H1 (cell line): Measurements from ENCODE around the gene SURF1. TPM values are rescaled to one million over a fixed set of nuclear protein-coding genes. Genes with fewer than 3 reads are reported as not detected.

Experiments
- CTCF ChIA-PET: fragments of 300-600 bp; sonication (Branson Sonifier 250); formaldehyde crosslinking; loops from one replicate; lab custom pipeline; 2021; ENCODE audit not compliant: partially characterized antibody; lab: Charles Lee
- POLR2A ChIA-PET: fragments of 300-600 bp; sonication (Branson Sonifier 250); formaldehyde crosslinking; loops from one replicate; lab custom pipeline; 2021; ENCODE audit warnings: inconsistent platforms; ENCODE audit not compliant: partially characterized antibody; lab: Charles Lee
- DNase-seq, 2 experiments: peaks; one replicate each; pipeline versions ENCODE4 v3.0.0 to v3.0.0-alpha.2; 2010 to 2022; ENCODE audit warnings: low spot score in 2 of 2, low read depth in 1 of 2, mixed read lengths in 1 of 2
- FAIRE-seq: peaks from 2 replicates; lab custom pipeline; 2011; peaks lifted over from hg19 to GRCh38; lab: Jason Lieb, UNC
- H2AFZ ChIP-seq: 2 replicates; pipeline ENCODE4 v1.8.1; 2012; ENCODE audit warnings: low read length, inconsistent platforms
- H2AK5ac ChIP-seq: 2 replicates; pipeline ENCODE4 v1.6.1; 2013; ENCODE audit warnings: low read depth, low read length
- H2BK120ac ChIP-seq: replicated peaks from 2 replicates; pipeline ENCODE3; 2013; ENCODE audit warnings: low read depth, low read length, inconsistent platforms
- H2BK12ac ChIP-seq: 2 replicates; pipeline ENCODE4 v1.6.1; 2013; ENCODE audit warnings: low read depth, low read length
- H2BK15ac ChIP-seq: 2 replicates; pipeline ENCODE4 v1.6.1; 2013; ENCODE audit warnings: low read length
- H2BK20ac ChIP-seq: 2 replicates; pipeline ENCODE4 v1.6.1; 2013; ENCODE audit warnings: low read length
- H2BK5ac ChIP-seq: 2 replicates; pipeline ENCODE4 v1.6.1; 2013; ENCODE audit warnings: low read depth, low read length
- H3K14ac ChIP-seq: 2 replicates; pipeline ENCODE4 v1.6.1; 2013; ENCODE audit warnings: inconsistent platforms; ENCODE audit not compliant: insufficient read length
- H3K18ac ChIP-seq: 2 replicates; pipeline ENCODE4 v1.6.1; 2013; ENCODE audit warnings: low read length; ENCODE audit errors: extremely low read depth
- H3K23ac ChIP-seq: 2 replicates; pipeline ENCODE4 v1.6.1; 2013; ENCODE audit warnings: inconsistent platforms; ENCODE audit not compliant: insufficient read length
- H3K23me2 ChIP-seq: 2 replicates; pipeline ENCODE4 v1.6.1; 2013; ENCODE audit warnings: low read depth, low read length
- H3K27ac ChIP-seq: 2 replicates; pipeline ENCODE4 v1.6.1; 2011; ENCODE audit warnings: low read depth, low read length, inconsistent platforms
- H3K27me3 ChIP-seq, 4 experiments: replicated peaks in 1 of 4; 1 replicate in 1 of 4; 2 replicates in 3 of 4; pipeline versions ENCODE4 v1.6.1 to v1.8.1; 2011 to 2013; ENCODE audit warnings: low read length in 3 of 4, mild to moderate bottlenecking in 3 of 4, inconsistent platforms in 2 of 4, mixed read lengths in 2 of 4, moderate library complexity in 1 of 4; ENCODE audit not compliant: control insufficient read depth in 3 of 4, insufficient read depth in 3 of 4; ENCODE audit errors: extremely low read depth in 1 of 4
- H3K36me3 ChIP-seq, 4 experiments: 2 replicates each; pipeline versions ENCODE4 v1.6.1 to v1.8.1; 2011 to 2013; ENCODE audit warnings: mild to moderate bottlenecking in 4 of 4, low read length in 3 of 4, moderate library complexity in 2 of 4, control low read depth in 1 of 4, inconsistent platforms in 1 of 4; ENCODE audit not compliant: insufficient read depth in 4 of 4, control insufficient read depth in 2 of 4
- H3K4ac ChIP-seq: replicated peaks from 2 replicates; pipeline ENCODE3; 2013; ENCODE audit warnings: low read length, low read depth, mixed read lengths, inconsistent platforms; ENCODE audit not compliant: insufficient read length
- H3K4me1 ChIP-seq, 4 experiments: replicated peaks in 1 of 4; 1 replicate in 1 of 4; 2 replicates in 3 of 4; pipeline versions ENCODE4 v1.6.1 to v1.8.1; 2011 to 2013; ENCODE audit warnings: low read length in 3 of 4, inconsistent platforms in 2 of 4, mixed read lengths in 1 of 4; ENCODE audit not compliant: insufficient read depth in 4 of 4, control insufficient read depth in 3 of 4
- H3K4me2 ChIP-seq, 2 experiments: 2 replicates each; pipeline versions ENCODE4 v1.6.1 to v1.8.1; 2011 to 2013; ENCODE audit warnings: low read depth in 2 of 2, low read length in 2 of 2, control low read depth in 1 of 2, inconsistent platforms in 1 of 2, mild to moderate bottlenecking in 1 of 2; ENCODE audit not compliant: insufficient read depth in 1 of 2
- H3K4me3 ChIP-seq, 4 experiments: fragments of 200-600, 300-600 bp in 1 of 4; sonication (generic), shearing (Covaris generic), sonication (Bioruptor Twin) in 1 of 4; 2 replicates each; pipeline versions ENCODE4 v1.5.1 to v1.8.1; 2011 to 2016; ENCODE audit warnings: low read length in 4 of 4, low read depth in 3 of 4, control low read depth in 2 of 4, inconsistent platforms in 2 of 4, mild to moderate bottlenecking in 2 of 4, mixed read lengths in 1 of 4, moderate library complexity in 1 of 4; ENCODE audit not compliant: insufficient read depth in 2 of 4; ENCODE audit errors: extremely low read depth in 1 of 4
- H3K56ac ChIP-seq: replicated peaks from 2 replicates; pipeline ENCODE3; 2013; ENCODE audit warnings: low read depth, mild to moderate bottlenecking, mixed read lengths, low read length, inconsistent platforms; ENCODE audit not compliant: insufficient read length
- H3K79me1 ChIP-seq: 2 replicates; pipeline ENCODE4 v1.6.1; 2013; ENCODE audit warnings: low read depth, low read length, control low read depth
- H3K79me2 ChIP-seq, 2 experiments: 2 replicates each; pipeline versions ENCODE4 v1.6.1 to v1.8.1; 2012 to 2013; ENCODE audit warnings: low read length in 2 of 2, mild to moderate bottlenecking in 2 of 2, inconsistent platforms in 1 of 2; ENCODE audit not compliant: insufficient read depth in 2 of 2, control insufficient read depth in 1 of 2
- H3K9ac ChIP-seq, 4 experiments: replicated peaks in 1 of 4; 1 replicate in 1 of 4; 2 replicates in 3 of 4; pipeline versions ENCODE4 v1.6.1 to v1.8.1; 2011 to 2013; ENCODE audit warnings: low read depth in 3 of 4, low read length in 3 of 4, control low read depth in 2 of 4, mild to moderate bottlenecking in 2 of 4, moderate library complexity in 2 of 4, inconsistent platforms in 1 of 4; ENCODE audit errors: extremely low read depth in 1 of 4
- H3K9me3 ChIP-seq, 2 experiments: 2 replicates each; pipeline versions ENCODE4 v1.6.1 to v1.8.1; 2012 to 2013; ENCODE audit warnings: mild to moderate bottlenecking in 2 of 2, moderate library complexity in 2 of 2, control low read depth in 1 of 2, inconsistent platforms in 1 of 2, low read depth in 1 of 2, low read length in 1 of 2, mixed read lengths in 1 of 2; ENCODE audit not compliant: insufficient read depth in 2 of 2
- H4K20me1 ChIP-seq, 2 experiments: replicated peaks in 1 of 2; 2 replicates each; pipeline versions ENCODE3 to v1.8.1; 2011 to 2013; ENCODE audit warnings: inconsistent platforms in 2 of 2, low read length in 2 of 2, mild to moderate bottlenecking in 1 of 2; ENCODE audit not compliant: insufficient read depth in 2 of 2, control insufficient read depth in 1 of 2
- H4K5ac ChIP-seq: 2 replicates; pipeline ENCODE4 v1.6.1; 2013; ENCODE audit warnings: low read length, low read depth, mixed read lengths, inconsistent platforms; ENCODE audit not compliant: insufficient read length
- H4K8ac ChIP-seq: 2 replicates; pipeline ENCODE4 v1.8.0; 2013; ENCODE audit warnings: mild to moderate bottlenecking, moderate library complexity, low read length, inconsistent platforms; ENCODE audit not compliant: insufficient read depth; ENCODE audit errors: extremely low read depth
- H4K91ac ChIP-seq: replicated peaks from 2 replicates; pipeline ENCODE3; 2013; ENCODE audit warnings: low read length, mixed read lengths, inconsistent platforms; ENCODE audit not compliant: insufficient read length
- CREB1 ChIP-seq: IDR thresholded peaks from 2 replicates; pipeline ENCODE4 v1.6.1; 2012; ENCODE audit warnings: inconsistent platforms
- CTBP2 ChIP-seq: IDR thresholded peaks from 2 replicates; pipeline ENCODE4 v1.7.0; 2011; ENCODE audit warnings: borderline replicate concordance, mild to moderate bottlenecking, moderate library complexity, mixed read lengths, low read length; ENCODE audit not compliant: insufficient read depth, insufficient read length
- EGR1 ChIP-seq: IDR thresholded peaks from 2 replicates; pipeline ENCODE4 v1.6.1; 2011; ENCODE audit warnings: low read depth, low read length, borderline replicate concordance
- GTF2F1 ChIP-seq: IDR thresholded peaks from 2 replicates; pipeline ENCODE4 v1.6.1; 2012; ENCODE audit warnings: low read depth, low read length, improper control_type of control experiment, borderline replicate concordance
- KDM4A ChIP-seq: IDR thresholded peaks from one replicate; pipeline ENCODE4 v1.7.1; 2012; ENCODE audit warnings: low read depth, mild to moderate bottlenecking, moderate library complexity, low read length, inconsistent platforms; ENCODE audit not compliant: severe bottlenecking
- MAX ChIP-seq: IDR thresholded peaks from 2 replicates; pipeline ENCODE4 v1.6.1; 2012; ENCODE audit warnings: inconsistent platforms
- POLR2A ChIP-seq, 2 experiments: IDR thresholded peaks; 1 replicate in 1 of 2; 2 replicates in 1 of 2; pipeline ENCODE4 v1.6.1; 2011; ENCODE audit warnings: low read depth in 2 of 2, low read length in 2 of 2, mild to moderate bottlenecking in 2 of 2; ENCODE audit errors: control extremely low read depth in 1 of 2
- POLR2AphosphoS5 ChIP-seq: IDR thresholded peaks from 2 replicates; pipeline ENCODE4 v1.6.1; 2011; ENCODE audit warnings: low read depth, low read length
- POU5F1 ChIP-seq: IDR thresholded peaks from 2 replicates; pipeline ENCODE4 v1.6.1; 2011; ENCODE audit warnings: low read depth, mild to moderate bottlenecking, low read length, moderate library complexity
- RNF2 ChIP-seq: fragments of 200-900, 300-1000 bp; sonication (generic); IDR thresholded peaks from 2 replicates; pipeline ENCODE4 v1.7.1; 2016; ENCODE audit warnings: borderline replicate concordance, low read depth, mild to moderate bottlenecking, antibody characterized with exemption, low read length; ENCODE audit not compliant: poor library complexity, severe bottlenecking; ENCODE audit errors: missing control alignments
- SIN3A ChIP-seq, 2 experiments: IDR thresholded peaks in 1 of 2; conservative IDR thresholded peaks in 1 of 2; 2 replicates each; pipeline ENCODE4 v1.6.1; 2011 to 2012; ENCODE audit warnings: low read length in 2 of 2, improper control_type of control experiment in 1 of 2, low read depth in 1 of 2, mild to moderate bottlenecking in 1 of 2
- WGBS, 2 experiments: shearing (Covaris generic) in 1 of 2; methylation state at CpG; one replicate each; pipeline versions ENCODE4 v1.1.6 to v1.1.7; 2013 to 2015; ENCODE audit warnings: low lambda C conversion rate in 2 of 2, mixed read lengths in 2 of 2, inconsistent platforms in 1 of 2, low coverage in 1 of 2, missing lambda C conversion rate in 1 of 2; ENCODE audit not compliant: insufficient replicate concordance in 2 of 2, insufficient coverage in 1 of 2, insufficient read length in 1 of 2; ENCODE audit errors: extremely low coverage in 1 of 2, missing lambda C conversion rate in 1 of 2; 5-methylcytosine and 5-hydroxymethylcytosine counted together
- polyA plus RNA-seq, 7 experiments: library from polyadenylated mRNA; depleted of rRNA in 3 of 7; stranded (reverse) in 5 of 7; unstranded in 2 of 7; fragments of >200 nt in 5 of 7; fragments of 200-250 nt in 2 of 7; gene quantifications; 1 replicate in 5 of 7; 2 replicates in 1 of 7; 4 replicates in 1 of 7; pipeline versions ENCODE4 v1.2.1 to v1.2.3, GENCODE V29; 2011 to 2013; ENCODE audit warnings: missing spikeins in 2 of 7, mixed read lengths in 2 of 7
- total RNA-seq: library from RNA; stranded (reverse); fragmentation: NEBNext Ultra II Directional; extraction: Animal tissue kit (Norgen Biotek cat#: 25700); gene quantifications from 2 replicates; pipeline ENCODE4 v1.2.1, GENCODE V29; 2021

Gene SURF1
- total and polyA plus RNA-seq, 2 of the 8 experiments (the other 6 are each of a cell fraction or from before 2014, with no cell fraction given), result 43.1 to 44.7 TPM

GRCh38 chr9:133304477-133305377, 51.6 kb downstream of the SURF1 start:
- Histone ChIP-seq H3K9ac (no peak overlapping the region), H3K27ac (no peak overlapping the region), H4K20me1 (no peaks in the 10 kb centered on the region), H3K79me2 (no peaks in the 10 kb centered on the region), H3K14ac (no peak overlapping the region), H3K4me1 (no peaks in the 10 kb centered on the region), H3K79me1 (no peaks in the 10 kb centered on the region), H3K56ac (no peak overlapping the region), H2BK12ac (no peak overlapping the region), H3K9me3 (0 out of 4 replicates have a peak, but pooled peaks cover 0 to 5% of the 10 kb centered on the region in 2 experiments), H2AFZ (no peak overlapping the region), H3K23ac (no peak overlapping the region), H3K18ac (no peak overlapping the region), H3K4ac (no peak overlapping the region), H2BK5ac (no peak overlapping the region), H2AK5ac (no peak overlapping the region), H3K23me2 (no peaks in the 10 kb centered on the region), H4K91ac (no peak overlapping the region), H4K5ac (no peak overlapping the region), H3K4me3 (no peak overlapping the region), H4K8ac (no peak overlapping the region), H2BK20ac (no peak overlapping the region), H3K4me2 (no peak overlapping the region), H2BK15ac (no peak overlapping the region), H3K27me3 (no peaks in the 10 kb centered on the region; a peak in 1 of 7 replicates), H3K36me3 (no peaks in the 10 kb centered on the region), H2BK120ac (no peak overlapping the region)
- POLR2A ChIA-PET, result interaction anchor here (0.6 to 1.4 kb wide), 2 partner anchors 43 to 91 kb away, joined by 3 to 4 read pairs; partner anchors contain the start of genes MED22 and RPL7A
- no peak for FAIRE-seq
- WGBS, 2 experiments, result 88% methylated on average over 25 of the region's 38 CpGs; no CpG with 5 or more reads in 1 of the 2 experiments
- DNase-seq, result no peak
- CTCF ChIA-PET, result interaction anchor here (1.4 to 4.0 kb wide), 4 partner anchors 15 to 118 kb away, joined by 4 to 22 read pairs (median 14); no protein-coding TSS in a partner anchor
- TF ChIP-seq POU5F1 (no peak), CREB1 (no peak), KDM4A (no peak), SIN3A (conservative IDR thresholded peaks at IDR 0.05 in 1 of 2, IDR thresholded peaks at IDR 0.05 in 1 of 2; ENCODE audit: low read depth in 1 of 2, low read length in 2 of 2) (no peak), RNF2 (no peak), GTF2F1 (no peak), POLR2AphosphoS5 (no peak), CTBP2 (no peak), MAX (no peak), EGR1 (no peak), POLR2A (IDR thresholded peaks at IDR 0.05; ENCODE audit: control extremely low read depth in 1 of 2, low read depth in 2 of 2, low read length in 2 of 2) (no peak)
